HG02571 (cell line): Measurements from ENCODE around the gene H3-3A.

Experiments
- ATAC-seq: cut with Tn5 transposase; IDR thresholded peaks from one replicate; pipeline ENCODE4 v1.9.1; 2021; ENCODE audit warnings: mild to moderate bottlenecking, moderate library complexity; ENCODE audit not compliant: unreplicated experiment

H3-3A gene

GRCh38 chr1:226062558-226063223 is at the start of gene H3-3A:
Gene H3-3A (plus strand): TSS chr1:226062716. CDS start chr1:226064352, 1,636 bp downstream.
- ATAC-seq, result peak; percentile 73

- no peak for ATAC-seq
Observed at GRCh38 chr1:226017070-226017469, 45.4 kb upstream of the H3-3A start.

GRCh38 chr1:226019572-226019971 is 42.9 kb upstream of the H3-3A start:
- ATAC-seq, result no peak

- no peak for ATAC-seq
Observed at GRCh38 chr1:226021401-226021800, 41.1 kb upstream of the H3-3A start.

GRCh38 chr1:226021801-226022200 is 40.7 kb upstream of the H3-3A start:
- ATAC-seq, result no peak

- ATAC-seq, result no peak
Observed at GRCh38 chr1:226023735-226024134, 38.8 kb upstream of the H3-3A start.

- ATAC-seq, result no peak
Observed at GRCh38 chr1:226026833-226027232, 35.7 kb upstream of the H3-3A start.

GRCh38 chr1:226027538-226028217 is 34.8 kb upstream of the H3-3A start:
- ATAC-seq, result no peak

- ATAC-seq, result peak; percentile 86
Observed at GRCh38 chr1:226029093-226029496, 33.4 kb upstream of the H3-3A start.

GRCh38 chr1:226029568-226030225 is 32.8 kb upstream of the H3-3A start:
- ATAC-seq, result no peak

GRCh38 chr1:226033582-226033981 is 28.9 kb upstream of the H3-3A start:
- ATAC-seq, result no peak

- ATAC-seq, result no peak
Observed at GRCh38 chr1:226033991-226034390, 28.5 kb upstream of the H3-3A start.

GRCh38 chr1:226034482-226034881 is 28.0 kb upstream of the H3-3A start:
- ATAC-seq, result no peak

- no peak for ATAC-seq
Observed at GRCh38 chr1:226035915-226036314, 26.6 kb upstream of the H3-3A start.

- ATAC-seq, result no peak
Observed at GRCh38 chr1:226038661-226039060, 23.9 kb upstream of the H3-3A start.

- ATAC-seq, result no peak
Observed at GRCh38 chr1:226041419-226041818, 21.1 kb upstream of the H3-3A start.

GRCh38 chr1:226044514-226045101 is 17.9 kb upstream of the H3-3A start:
- ATAC-seq, result no peak

- no peak for ATAC-seq
Observed at GRCh38 chr1:226046240-226046639, 16.3 kb upstream of the H3-3A start.

- ATAC-seq, result no peak
Observed at GRCh38 chr1:226047495-226047894, 15.0 kb upstream of the H3-3A start.

GRCh38 chr1:226048886-226049285 is 13.6 kb upstream of the H3-3A start:
- no peak for ATAC-seq

GRCh38 chr1:226050133-226050532 is 12.4 kb upstream of the H3-3A start:
- ATAC-seq, result no peak

GRCh38 chr1:226051365-226051764 is 11.2 kb upstream of the H3-3A start:
- ATAC-seq, result no peak
